CD4-positive, alpha-beta T cell (primary cell): ENCODE measurements around the gene MAP3K14. TPM values are rescaled to one million over a fixed set of nuclear protein-coding genes. Genes with fewer than 3 reads are reported as not detected.

ENCODE experiments used
- ATAC-seq: fragments of 200-7000 bp; cut with Tn5 transposase; one replicate; pipeline ENCODE4 v1.10.0; 2022; ENCODE audit warnings: mild to moderate bottlenecking; ENCODE audit not compliant: poor library complexity
- CTCF ChIA-PET: fragments of 350-600 bp; sonication (Branson Sonifier 250); formaldehyde crosslinking; loops from one replicate; lab custom pipeline; 2021; ENCODE audit warnings: antibody characterized with exemption, inconsistent platforms; lab: Charles Lee
- POLR2A ChIA-PET: fragments of 350-600 bp; sonication (Branson Sonifier 250); formaldehyde crosslinking; loops from one replicate; lab custom pipeline; 2021; ENCODE audit warnings: antibody characterized with exemption, inconsistent platforms; lab: Charles Lee
- DNase-seq, 14 experiments: peaks; one replicate each; pipeline ENCODE4 v3.0.0-alpha.2; 2013 to 2020; ENCODE audit warnings: mixed read lengths in 2 of 14
- H3K27ac ChIP-seq, 2 donors: one replicate each; pipeline versions ENCODE4 v1.5.1 to v1.7.0; 2013; ENCODE audit warnings: low read length in 2 of 2, low read depth in 1 of 2, mild to moderate bottlenecking in 1 of 2
- H3K27me3 ChIP-seq, 2 experiments: 1 replicate in 1 of 2; 2 replicates in 1 of 2; pipeline versions ENCODE4 v1.6.1 to v1.7.0; 2013; ENCODE audit warnings: low read length in 2 of 2, control low read depth in 1 of 2, mild to moderate bottlenecking in 1 of 2, moderate library complexity in 1 of 2; ENCODE audit not compliant: insufficient read depth in 2 of 2, control insufficient read depth in 1 of 2
- H3K36me3 ChIP-seq: one replicate; pipeline ENCODE4 v1.6.1; 2013; ENCODE audit warnings: low read length, control low read depth; ENCODE audit not compliant: insufficient read depth
- H3K4me1 ChIP-seq: one replicate; pipeline ENCODE4 v1.6.1; 2013; ENCODE audit warnings: low read length, control low read depth; ENCODE audit not compliant: insufficient read depth
- H3K4me3 ChIP-seq: one replicate; pipeline ENCODE4 v1.5.1; 2013; ENCODE audit warnings: mild to moderate bottlenecking, low read length, moderate library complexity
- H3K9me3 ChIP-seq, 2 experiments: 1 replicate in 1 of 2; 2 replicates in 1 of 2; pipeline versions ENCODE4 v1.6.1 to v1.7.0; 2013; ENCODE audit warnings: low read length in 2 of 2, mild to moderate bottlenecking in 2 of 2, control low read depth in 1 of 2, moderate library complexity in 1 of 2; ENCODE audit not compliant: control insufficient read depth in 1 of 2, insufficient read depth in 1 of 2
- H3K27ac Mint-ChIP-seq: one replicate; pipeline ENCODE4 v1.8.0; 2020; ENCODE audit warnings: mixed read lengths
- H3K27me3 Mint-ChIP-seq: one replicate; pipeline ENCODE4 v1.8.0; 2021; ENCODE audit warnings: mixed read lengths
- H3K36me3 Mint-ChIP-seq: one replicate; pipeline ENCODE4 v1.8.0; 2021; ENCODE audit warnings: low read depth, mixed read lengths
- H3K4me1 Mint-ChIP-seq: one replicate; pipeline ENCODE4 v1.8.0; 2021; ENCODE audit warnings: low read depth, mixed read lengths
- H3K4me3 Mint-ChIP-seq: one replicate; pipeline ENCODE4 v1.8.0; 2020; ENCODE audit warnings: mild to moderate bottlenecking, mixed read lengths
- H3K9me3 Mint-ChIP-seq: one replicate; pipeline ENCODE4 v1.8.0; 2020; ENCODE audit warnings: mixed read lengths
- intact Hi-C, 2 experiments: fragments of 100-400 bp; cut with DNase I in 1 of 2; cut with micrococcal nuclease in 1 of 2; formaldehyde crosslinking; loops; one replicate each; pipeline versions ENCODE4 v1.15.1 to v1.9.0; 2023 to 2025; cut with DNase I, micrococcal nuclease
- total RNA-seq, 174 experiments: library from RNA in 2 of 174; stranded (reverse) in 2 of 174; gene quantifications; one replicate each; pipeline ENCODE4 v1.2.3 and lab custom pipeline; 2021 to 2026
- TF ChIP-seq, protein P1 (sequence below): fragments of 200-600 bp; IDR thresholded peaks from one replicate; pipeline ENCODE4 v1.8.0; 2022; ENCODE audit warnings: antibody characterized with exemption, mild to moderate bottlenecking

Gene MAP3K14
- total RNA-seq, 2 experiments from 2014 or later = 41.4 to 46.5 TPM

DNA sequence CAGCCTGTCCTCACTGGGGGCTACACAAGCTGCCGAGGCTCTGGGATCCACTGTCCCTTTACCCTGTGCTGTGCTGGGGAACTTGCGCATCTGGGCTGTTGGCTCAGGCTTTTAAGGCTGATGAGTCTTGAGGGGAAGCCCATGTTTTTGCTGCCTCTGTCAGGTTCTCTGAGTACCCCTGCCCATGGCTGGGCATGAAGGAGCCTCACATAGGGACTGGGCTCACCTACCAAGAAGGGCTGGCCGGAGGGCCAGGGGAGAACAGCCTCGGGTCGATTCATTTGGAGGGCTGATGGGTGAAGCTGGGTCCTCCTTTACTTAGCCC is 80.6 kb downstream of the MAP3K14 start:
- no peaks in the 10 kb centered on the region for H3K27me3 Mint-ChIP-seq

DNA sequence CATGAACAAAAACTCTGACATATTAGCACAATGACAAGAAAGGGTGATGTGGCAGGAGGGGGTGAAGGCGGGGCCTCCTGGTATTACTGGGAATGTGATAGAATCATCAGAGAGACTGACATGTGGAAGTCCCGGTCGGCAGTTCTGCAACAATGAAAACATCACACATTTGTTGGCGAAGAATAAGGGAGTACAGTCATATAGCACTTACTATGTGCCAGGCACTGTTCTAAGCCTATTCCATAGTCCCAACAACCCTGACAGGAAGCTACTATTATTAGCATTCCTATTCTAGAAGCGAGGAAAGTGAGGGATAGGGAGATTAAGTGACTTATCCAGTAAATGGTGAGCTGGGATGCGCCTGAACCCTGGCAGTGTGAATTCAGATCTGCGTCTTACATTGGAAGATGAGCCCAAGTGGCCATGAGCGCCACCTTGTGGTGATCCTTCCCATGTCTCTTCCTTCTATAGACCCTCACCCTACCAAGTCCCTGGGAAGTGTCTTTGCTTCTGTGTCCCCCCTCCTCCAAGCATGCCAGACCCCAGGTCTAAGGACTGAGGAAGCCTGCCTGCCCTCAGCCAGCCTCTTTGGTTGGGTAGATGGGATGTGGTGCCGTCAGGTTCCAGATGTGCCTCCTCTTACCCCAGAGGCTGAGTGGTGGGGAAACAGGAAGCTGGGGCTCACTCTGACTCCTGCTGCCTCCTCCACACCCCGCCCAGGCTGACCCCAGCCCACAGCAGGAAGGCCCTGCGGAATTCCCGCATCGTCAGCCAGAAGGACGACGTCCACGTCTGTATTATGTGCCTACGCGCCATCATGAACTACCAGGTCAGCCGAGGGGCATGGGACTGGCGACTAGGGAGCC is 81.2 kb downstream of the MAP3K14 start:
- Histone ChIP-seq H3K9me3 (no peaks in the 10 kb centered on the region), H3K4me1 (peaks cover 76% of the 10 kb centered on the region), H3K27ac (peak overlapping the region; percentile 41 to 44), H3K36me3 (peaks cover 96% of the 10 kb centered on the region), H3K27me3 (no peaks in the 10 kb centered on the region), H3K4me3 (no peak overlapping the region)
- TF ChIP-seq, protein P1, sequence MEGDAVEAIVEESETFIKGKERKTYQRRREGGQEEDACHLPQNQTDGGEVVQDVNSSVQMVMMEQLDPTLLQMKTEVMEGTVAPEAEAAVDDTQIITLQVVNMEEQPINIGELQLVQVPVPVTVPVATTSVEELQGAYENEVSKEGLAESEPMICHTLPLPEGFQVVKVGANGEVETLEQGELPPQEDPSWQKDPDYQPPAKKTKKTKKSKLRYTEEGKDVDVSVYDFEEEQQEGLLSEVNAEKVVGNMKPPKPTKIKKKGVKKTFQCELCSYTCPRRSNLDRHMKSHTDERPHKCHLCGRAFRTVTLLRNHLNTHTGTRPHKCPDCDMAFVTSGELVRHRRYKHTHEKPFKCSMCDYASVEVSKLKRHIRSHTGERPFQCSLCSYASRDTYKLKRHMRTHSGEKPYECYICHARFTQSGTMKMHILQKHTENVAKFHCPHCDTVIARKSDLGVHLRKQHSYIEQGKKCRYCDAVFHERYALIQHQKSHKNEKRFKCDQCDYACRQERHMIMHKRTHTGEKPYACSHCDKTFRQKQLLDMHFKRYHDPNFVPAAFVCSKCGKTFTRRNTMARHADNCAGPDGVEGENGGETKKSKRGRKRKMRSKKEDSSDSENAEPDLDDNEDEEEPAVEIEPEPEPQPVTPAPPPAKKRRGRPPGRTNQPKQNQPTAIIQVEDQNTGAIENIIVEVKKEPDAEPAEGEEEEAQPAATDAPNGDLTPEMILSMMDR = peak; percentile 93
- peaks cover 81% of the 10 kb centered on the region for H3K36me3 Mint-ChIP-seq
- peak overlapping the region; percentile 100 for H3K27ac Mint-ChIP-seq
- H3K9me3 Mint-ChIP-seq = no peaks in the 10 kb centered on the region
- H3K4me3 Mint-ChIP-seq = peak overlapping the region; percentile 39
- intact Hi-C loops = loop anchor here (1.0 to 2.0 kb wide), 4 partner anchors 16 to 150 kb away; no protein-coding TSS in a partner anchor
- ChIA-PET CTCF (interaction anchor here (0.7 to 6.5 kb wide), 16 partner anchors 11 to 152 kb away, joined by 3 to 112 read pairs (median 6); partner anchors contain the start of genes ACBD4, FMNL1 and MAP3K14), POLR2A (interaction anchor here (0.7 to 12.1 kb wide), 6 partner anchors 8 to 75 kb away, joined by 3 to 262 read pairs (median 5); partner anchors contain the start of genes FMNL1 and HEXIM2)
- ATAC-seq = peak; percentile 63
- no peaks in the 10 kb centered on the region for H3K27me3 Mint-ChIP-seq
- H3K4me1 Mint-ChIP-seq = peaks cover 65% of the 10 kb centered on the region
- peak; percentile 70 to 92 (median 78) for DNase-seq

More for the DNA sequence above, 80.6 kb downstream of the MAP3K14 start:
- intact Hi-C loops = no loop called here
- ChIA-PET CTCF (interaction anchor here (1.1 to 6.5 kb wide), 5 partner anchors 12 to 101 kb away, joined by 4 to 112 read pairs (median 11); partner anchors contain the start of genes ACBD4 and FMNL1), POLR2A (interaction anchor here (1.0 to 12.1 kb wide), 3 partner anchors 11 to 41 kb away, joined by 3 to 262 read pairs (median 29); partner anchors contain the start of gene FMNL1)
- peaks cover 86% of the 10 kb centered on the region for H3K36me3 Mint-ChIP-seq
- H3K27me3 ChIP-seq = no peaks in the 10 kb centered on the region
- TF ChIP-seq, protein P1 = no peak
- DNase-seq = no peak
- no peak for ATAC-seq
- peak overlapping the region; percentile 8 to 44 for H3K27ac ChIP-seq
- H3K36me3 ChIP-seq = peaks cover 96% of the 10 kb centered on the region
- no peaks in the 10 kb centered on the region for H3K9me3 ChIP-seq
- no peak overlapping the region for H3K4me3 Mint-ChIP-seq
- peak overlapping the region; percentile 100 for H3K27ac Mint-ChIP-seq
- no peak overlapping the region for H3K4me3 ChIP-seq
- peaks cover 65% of the 10 kb centered on the region for H3K4me1 Mint-ChIP-seq
- H3K4me1 ChIP-seq = peaks cover 76% of the 10 kb centered on the region
- H3K9me3 Mint-ChIP-seq = no peaks in the 10 kb centered on the region

DNA sequence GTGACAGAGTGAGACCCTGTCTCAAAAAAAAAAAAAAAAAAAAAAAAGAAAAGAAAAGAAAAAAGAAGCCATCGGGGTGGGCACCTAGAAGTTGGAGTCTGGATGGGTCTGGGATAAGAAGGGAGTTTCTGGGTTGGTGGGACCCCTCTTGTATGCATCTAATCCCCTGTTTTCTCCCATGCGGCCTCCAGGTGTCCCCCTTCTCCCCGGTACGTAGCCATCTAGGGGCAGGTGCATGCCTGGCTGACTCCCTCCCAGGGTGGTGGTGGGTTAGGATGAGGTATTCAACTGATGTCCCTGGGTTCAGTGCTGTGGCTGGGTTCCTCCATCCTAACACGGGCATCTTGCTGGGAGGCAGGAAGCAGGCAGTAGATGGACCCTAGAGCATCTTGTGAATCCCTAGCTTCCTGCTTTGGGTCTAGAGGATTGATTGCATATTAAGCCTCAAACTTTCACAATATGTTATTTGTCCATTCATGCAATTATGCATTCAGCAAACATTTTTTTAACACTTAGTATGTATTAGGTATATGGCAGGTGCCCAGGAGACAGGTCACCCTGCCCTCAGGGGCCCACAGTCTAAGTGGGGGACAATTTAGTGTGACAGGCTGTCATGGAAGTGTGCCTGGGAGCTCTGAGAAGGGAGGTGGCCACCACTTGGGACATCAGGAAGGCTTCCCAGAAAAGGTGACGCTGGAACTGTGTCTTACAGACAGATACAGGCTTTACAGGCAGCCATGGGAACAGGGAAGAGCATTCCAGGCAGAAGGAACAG is 82.0 kb downstream of the MAP3K14 start:
- peaks cover 91% of the 10 kb centered on the region for H3K36me3 ChIP-seq
- H3K27ac Mint-ChIP-seq = peak overlapping the region; percentile 100
- peaks cover 73% of the 10 kb centered on the region for H3K36me3 Mint-ChIP-seq
- no peaks in the 10 kb centered on the region for H3K9me3 Mint-ChIP-seq
- H3K4me1 Mint-ChIP-seq = peaks cover 70% of the 10 kb centered on the region
- no peaks in the 10 kb centered on the region for H3K27me3 ChIP-seq
- TF ChIP-seq, protein P1 = peak; percentile 65
- H3K4me3 Mint-ChIP-seq = no peak overlapping the region
- DNase-seq = peak in 11 of 14 experiments; percentile 42 to 82 (median 56)
- peak overlapping the region; percentile 37 to 41 for H3K27ac ChIP-seq
- intact Hi-C loops = loop anchor here (1.0 to 2.0 kb wide), 4 partner anchors 16 to 150 kb away; no protein-coding TSS in a partner anchor
- ATAC-seq = peak; percentile 77
- H3K4me1 ChIP-seq = peaks cover 80% of the 10 kb centered on the region
- no peaks in the 10 kb centered on the region for H3K27me3 Mint-ChIP-seq
- no peaks in the 10 kb centered on the region for H3K9me3 ChIP-seq
- POLR2A ChIA-PET = interaction anchor here (0.6 to 12.1 kb wide), 6 partner anchors 9 to 74 kb away, joined by 3 to 262 read pairs (median 5); partner anchors contain the start of genes FMNL1 and HEXIM2
- no peak overlapping the region for H3K4me3 ChIP-seq
- CTCF ChIA-PET = interaction anchor here (0.6 to 6.5 kb wide), 19 partner anchors 10 to 827 kb away, joined by 3 to 112 read pairs (median 5); partner anchors contain the start of genes ACBD4, FMNL1 and MAP3K14
